Measurements from ENCODE around the gene PRAC1. TPM values are rescaled to one million over a fixed set of nuclear protein-coding genes. Genes with fewer than 3 reads are reported as not detected.

The PRAC1 gene
- total and polyA plus RNA-seq, 8 donors = not detected

DNA sequence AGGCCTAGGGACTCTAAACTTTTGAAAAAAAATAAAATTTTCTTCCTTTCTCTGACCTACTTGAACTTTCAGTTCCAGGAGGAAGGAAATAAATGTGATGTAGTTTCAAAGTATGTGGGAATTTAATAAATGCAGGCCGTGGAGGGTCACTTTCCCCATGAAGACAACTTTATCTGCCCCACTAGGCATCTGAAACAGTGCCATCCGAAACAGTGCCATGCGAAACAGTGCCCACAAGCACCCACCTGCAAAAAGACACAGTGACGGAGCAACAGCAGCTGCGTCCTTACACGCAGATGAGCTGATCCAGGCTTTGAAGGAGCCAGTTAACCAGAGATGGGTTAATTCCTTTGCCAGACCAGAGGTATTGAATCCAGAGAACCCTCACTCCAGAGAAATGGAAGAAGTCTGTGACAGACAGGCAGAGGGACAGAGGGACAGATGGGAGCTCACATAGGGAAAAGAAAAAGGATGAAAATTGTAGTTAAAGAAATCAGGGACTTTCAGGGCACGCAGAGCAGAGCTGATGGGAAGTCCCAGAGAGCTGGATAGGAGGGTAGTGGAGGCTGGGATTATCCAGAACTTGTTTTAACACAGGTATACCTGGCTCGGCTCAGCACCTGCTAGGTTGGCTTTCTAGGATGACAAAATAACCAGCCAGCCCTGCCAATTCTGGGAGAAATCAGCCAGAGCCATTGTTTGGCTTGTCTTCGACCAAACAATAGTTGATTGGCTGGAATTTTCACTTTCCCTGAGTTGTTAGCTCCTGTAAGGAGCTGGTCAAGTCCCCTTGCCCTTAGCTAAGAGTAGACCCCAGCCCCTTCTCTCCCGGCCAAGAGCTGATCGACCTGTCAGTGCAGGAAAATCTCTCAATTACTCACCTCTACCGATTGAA, 23.3 kb upstream of the PRAC1 start:
- DNase-seq = no peak
- TF ChIP-seq EP300 (IDR thresholded peaks at IDR 0.05) (no peak), POLR2A (IDR thresholded peaks at IDR 0.05) (no peak), POLR2AphosphoS5 (IDR thresholded peaks at IDR 0.05) (no peak)
- TF ChIP-seq, protein P1, sequence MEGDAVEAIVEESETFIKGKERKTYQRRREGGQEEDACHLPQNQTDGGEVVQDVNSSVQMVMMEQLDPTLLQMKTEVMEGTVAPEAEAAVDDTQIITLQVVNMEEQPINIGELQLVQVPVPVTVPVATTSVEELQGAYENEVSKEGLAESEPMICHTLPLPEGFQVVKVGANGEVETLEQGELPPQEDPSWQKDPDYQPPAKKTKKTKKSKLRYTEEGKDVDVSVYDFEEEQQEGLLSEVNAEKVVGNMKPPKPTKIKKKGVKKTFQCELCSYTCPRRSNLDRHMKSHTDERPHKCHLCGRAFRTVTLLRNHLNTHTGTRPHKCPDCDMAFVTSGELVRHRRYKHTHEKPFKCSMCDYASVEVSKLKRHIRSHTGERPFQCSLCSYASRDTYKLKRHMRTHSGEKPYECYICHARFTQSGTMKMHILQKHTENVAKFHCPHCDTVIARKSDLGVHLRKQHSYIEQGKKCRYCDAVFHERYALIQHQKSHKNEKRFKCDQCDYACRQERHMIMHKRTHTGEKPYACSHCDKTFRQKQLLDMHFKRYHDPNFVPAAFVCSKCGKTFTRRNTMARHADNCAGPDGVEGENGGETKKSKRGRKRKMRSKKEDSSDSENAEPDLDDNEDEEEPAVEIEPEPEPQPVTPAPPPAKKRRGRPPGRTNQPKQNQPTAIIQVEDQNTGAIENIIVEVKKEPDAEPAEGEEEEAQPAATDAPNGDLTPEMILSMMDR (IDR thresholded peaks at IDR 0.05) = no peak
- Histone ChIP-seq H3K9me3 (peaks cover 0 to 8% (median 0%) of the 10 kb centered on the region in 4 donors), H3K4me3 (no peak overlapping the region), H3K36me3 (no peaks in the 10 kb centered on the region), H3K27me3 (peaks cover 45 to 100% (median 96%) of the 10 kb centered on the region in 3 donors), H3K27ac (no peak overlapping the region), H3K4me1 (peaks cover 0 to 5% (median 0%) of the 10 kb centered on the region in 4 donors)
- WGBS, 5 donors = 14 to 23% (median 17%) methylated on average over 12 of the region's 12 CpGs
- intact Hi-C loops (cut with DNase I; ENCODE audit: low total_unique reads) = no loop called here

DNA sequence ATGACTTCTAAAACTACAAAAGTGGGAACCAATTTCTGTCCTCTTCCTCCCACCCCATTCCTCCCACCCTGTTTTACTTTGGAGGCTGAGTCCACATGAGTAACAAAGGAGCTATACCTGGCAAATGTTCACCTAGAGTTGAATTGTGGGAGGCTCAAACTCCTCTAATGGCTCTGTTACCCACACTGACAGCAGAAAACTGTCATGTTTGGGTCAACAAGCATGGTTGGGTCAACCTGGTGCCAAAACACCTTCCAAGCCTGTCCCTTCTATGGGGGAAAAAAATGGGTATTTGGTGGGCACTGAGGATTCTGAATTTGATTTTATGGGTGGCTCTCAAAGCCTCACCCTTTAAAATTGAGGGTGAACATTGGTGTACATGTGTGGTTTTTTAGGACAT, 18.2 kb upstream of the PRAC1 start:
- Histone ChIP-seq H3K27ac (no peak overlapping the region), H3K4me3 (no peak overlapping the region), H3K4me1 (peaks cover 0 to 11% (median 4%) of the 10 kb centered on the region in 4 donors), H3K36me3 (no peaks in the 10 kb centered on the region), H3K9me3 (no peaks in the 10 kb centered on the region), H3K27me3 (peaks cover 38 to 100% (median 95%) of the 10 kb centered on the region in 3 donors)
- intact Hi-C loops (cut with DNase I; ENCODE audit: low total_unique reads) = no loop called here
- no peak for TF ChIP-seq POLR2A (IDR thresholded peaks at IDR 0.05)
- TF ChIP-seq, protein P1 (IDR thresholded peaks at IDR 0.05) = no peak
- no peak for TF ChIP-seq EP300 (IDR thresholded peaks at IDR 0.05)
- no peak for TF ChIP-seq POLR2AphosphoS5 (IDR thresholded peaks at IDR 0.05)
- DNase-seq = no peak

DNA sequence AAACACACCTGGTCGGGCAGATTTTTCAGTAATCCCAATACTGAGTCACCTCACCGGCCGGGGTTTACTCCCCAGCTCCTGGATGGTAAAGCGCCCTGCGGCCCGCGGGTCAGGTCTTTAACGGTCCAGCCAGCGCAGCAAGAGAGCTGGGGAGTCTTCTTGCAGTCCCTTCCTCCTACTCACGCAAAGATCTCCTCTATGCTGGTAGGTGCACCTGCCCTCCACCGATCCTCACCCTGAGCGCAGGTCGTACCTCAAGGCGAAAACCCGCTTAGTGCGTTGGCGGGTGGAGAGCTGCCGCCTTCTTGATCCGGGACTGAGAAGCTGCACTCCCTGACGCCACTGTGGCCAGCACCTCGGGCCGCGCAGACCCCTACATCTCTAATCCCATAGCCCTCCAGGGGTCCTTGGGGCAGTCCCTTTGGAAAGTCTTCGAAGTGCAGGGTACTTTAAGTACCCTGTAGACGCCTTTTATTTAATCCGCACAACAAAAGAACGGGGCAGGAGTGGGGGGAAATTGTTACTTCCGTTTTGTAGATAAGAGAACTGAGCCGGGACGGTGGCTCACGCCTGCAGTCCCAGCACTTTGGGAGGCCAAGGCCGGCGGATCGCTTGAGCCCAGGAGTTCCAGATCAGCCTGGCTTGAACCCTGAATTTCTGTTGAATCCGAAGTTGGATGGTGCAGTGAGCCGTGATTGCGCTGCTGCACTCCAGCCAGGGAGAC, 16.6 kb upstream of the PRAC1 start:
- no peak for DNase-seq
- Histone ChIP-seq H3K27ac (no peak overlapping the region), H3K9me3 (no peaks in the 10 kb centered on the region), H3K4me3 (no peak overlapping the region), H3K27me3 (peaks cover 38 to 100% (median 95%) of the 10 kb centered on the region in 3 donors), H3K4me1 (peaks cover 0 to 17% (median 4%) of the 10 kb centered on the region in 4 donors), H3K36me3 (no peaks in the 10 kb centered on the region)
- 4 to 8% (median 6%) methylated on average over 33 to 37 of the region's 37 CpGs for WGBS, 5 donors
- TF ChIP-seq, protein P1 (IDR thresholded peaks at IDR 0.05) = no peak
- TF ChIP-seq POLR2AphosphoS5 (IDR thresholded peaks at IDR 0.05) (no peak), EP300 (IDR thresholded peaks at IDR 0.05) (no peak), POLR2A (IDR thresholded peaks at IDR 0.05) (no peak)
- intact Hi-C loops (cut with DNase I; ENCODE audit: low total_unique reads) = no loop called here

DNA sequence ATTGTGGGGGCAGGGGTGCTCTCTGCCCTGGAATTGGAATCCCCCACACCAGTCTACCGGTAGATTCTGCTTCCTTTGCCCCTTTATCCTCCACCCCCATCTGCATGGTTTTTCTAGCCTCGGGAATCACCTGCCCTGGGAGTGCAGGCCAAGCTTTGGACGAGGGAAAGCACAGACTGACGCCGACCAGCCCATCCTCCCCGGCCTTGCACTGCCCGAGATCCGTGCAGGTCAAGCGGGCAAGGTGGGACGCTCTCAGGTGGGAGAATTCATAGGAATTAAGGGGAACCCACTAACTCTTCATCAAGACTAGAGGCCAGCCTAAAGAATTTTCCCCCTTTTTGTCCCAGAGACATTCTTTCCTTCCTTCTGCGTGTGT, 16.1 kb upstream of the PRAC1 start:
- 2 to 8% (median 6%) methylated on average over 11 of the region's 11 CpGs for WGBS, 5 donors
- DNase-seq = no peak
- Histone ChIP-seq H3K9me3 (no peaks in the 10 kb centered on the region), H3K36me3 (no peaks in the 10 kb centered on the region), H3K4me1 (peaks cover 0 to 21% (median 7%) of the 10 kb centered on the region in 4 donors), H3K27ac (no peak overlapping the region), H3K27me3 (peaks cover 36 to 100% (median 96%) of the 10 kb centered on the region in 3 donors), H3K4me3 (no peak overlapping the region)
- intact Hi-C loops (cut with DNase I; ENCODE audit: low total_unique reads) = no loop called here
- TF ChIP-seq EP300 (IDR thresholded peaks at IDR 0.05) (no peak), POLR2A (IDR thresholded peaks at IDR 0.05) (no peak)
- TF ChIP-seq, protein P1 (IDR thresholded peaks at IDR 0.05) = no peak

Measured in stomach (tissue), 9 donors.